ENCODE results near the gene MVK.

MVK gene

DNA sequence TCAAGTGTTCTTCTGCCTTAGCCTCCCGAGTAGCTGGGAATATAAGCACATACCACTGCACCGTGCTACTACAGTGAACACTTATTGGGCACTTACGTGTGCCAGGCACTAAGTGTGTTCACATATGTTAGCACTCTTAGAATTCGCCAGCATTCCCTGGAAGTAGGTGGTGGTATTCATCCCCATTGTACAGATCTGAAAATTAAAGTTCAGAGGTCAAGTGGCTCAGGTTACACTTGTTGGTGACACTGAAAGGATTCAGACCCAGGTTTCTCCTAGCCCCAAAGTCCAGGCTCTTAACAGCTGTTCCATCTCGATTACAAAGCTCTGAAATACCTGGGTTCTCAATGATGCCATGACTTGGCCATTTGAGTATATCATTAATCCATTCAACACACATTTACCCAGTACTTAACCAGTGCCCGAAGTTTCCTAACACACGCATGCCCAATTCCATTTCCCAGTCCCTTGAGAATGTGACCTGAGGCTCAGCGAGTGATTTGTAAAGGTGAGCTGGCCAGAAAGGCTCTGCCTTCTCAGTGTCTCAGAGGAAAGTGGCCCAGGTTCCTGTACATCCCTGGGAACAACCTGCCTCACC lies 4.8 kb downstream of the MVK start:
- DNase-seq (ENCODE audit: extremely low read depth, low read depth) = no peak
- TF ChIP-seq, protein P1, sequence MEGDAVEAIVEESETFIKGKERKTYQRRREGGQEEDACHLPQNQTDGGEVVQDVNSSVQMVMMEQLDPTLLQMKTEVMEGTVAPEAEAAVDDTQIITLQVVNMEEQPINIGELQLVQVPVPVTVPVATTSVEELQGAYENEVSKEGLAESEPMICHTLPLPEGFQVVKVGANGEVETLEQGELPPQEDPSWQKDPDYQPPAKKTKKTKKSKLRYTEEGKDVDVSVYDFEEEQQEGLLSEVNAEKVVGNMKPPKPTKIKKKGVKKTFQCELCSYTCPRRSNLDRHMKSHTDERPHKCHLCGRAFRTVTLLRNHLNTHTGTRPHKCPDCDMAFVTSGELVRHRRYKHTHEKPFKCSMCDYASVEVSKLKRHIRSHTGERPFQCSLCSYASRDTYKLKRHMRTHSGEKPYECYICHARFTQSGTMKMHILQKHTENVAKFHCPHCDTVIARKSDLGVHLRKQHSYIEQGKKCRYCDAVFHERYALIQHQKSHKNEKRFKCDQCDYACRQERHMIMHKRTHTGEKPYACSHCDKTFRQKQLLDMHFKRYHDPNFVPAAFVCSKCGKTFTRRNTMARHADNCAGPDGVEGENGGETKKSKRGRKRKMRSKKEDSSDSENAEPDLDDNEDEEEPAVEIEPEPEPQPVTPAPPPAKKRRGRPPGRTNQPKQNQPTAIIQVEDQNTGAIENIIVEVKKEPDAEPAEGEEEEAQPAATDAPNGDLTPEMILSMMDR (IDR thresholded peaks at IDR 0.05; ENCODE audit: low read depth, low read length) = no peak

DNA sequence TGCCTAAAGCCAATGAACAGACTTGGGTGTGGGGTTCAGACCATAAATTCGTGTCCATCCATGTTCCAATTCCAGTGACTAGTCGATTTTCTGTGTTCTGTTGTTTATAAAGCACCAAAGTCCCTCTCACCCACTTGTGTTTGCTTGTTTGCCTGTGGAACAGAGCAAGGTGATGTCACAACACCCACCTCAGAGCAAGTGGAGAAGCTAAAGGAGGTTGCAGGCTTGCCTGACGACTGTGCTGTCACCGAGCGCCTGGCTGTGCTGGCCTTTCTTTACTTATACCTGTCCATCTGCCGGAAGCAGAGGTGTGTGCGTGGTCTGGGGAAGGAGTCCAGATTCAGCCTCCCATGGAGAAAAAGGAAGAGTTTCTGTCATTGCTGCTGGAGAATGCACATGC lies 6.0 kb downstream of the MVK start:
- TF ChIP-seq, protein P1 (IDR thresholded peaks at IDR 0.05; ENCODE audit: low read depth, low read length) = no peak
- no peak for DNase-seq (ENCODE audit: extremely low read depth, low read depth)

DNA sequence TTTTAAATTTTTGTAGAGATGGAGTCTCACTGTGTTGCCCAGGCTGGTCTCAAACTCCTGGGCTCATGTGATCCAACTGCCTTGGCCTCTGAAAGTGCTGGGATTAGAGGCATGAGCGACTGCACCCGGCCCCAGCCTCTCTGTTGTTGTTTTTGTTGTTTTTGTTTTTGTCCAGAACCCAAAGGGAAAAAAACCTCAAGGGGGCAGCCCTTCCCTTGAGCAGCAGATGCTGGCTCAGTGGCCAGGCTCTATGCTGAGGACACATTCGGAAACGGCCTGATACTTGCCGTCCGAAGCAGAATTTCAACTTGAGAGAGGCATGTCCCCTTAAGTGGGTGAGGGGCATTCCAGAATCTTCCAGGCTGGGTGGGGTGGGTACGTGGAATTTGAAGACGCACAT lies 6.7 kb downstream of the MVK start:
- TF ChIP-seq, protein P1 (IDR thresholded peaks at IDR 0.05; ENCODE audit: low read depth, low read length) = no peak
- no peak for DNase-seq (ENCODE audit: extremely low read depth, low read depth)

DNA sequence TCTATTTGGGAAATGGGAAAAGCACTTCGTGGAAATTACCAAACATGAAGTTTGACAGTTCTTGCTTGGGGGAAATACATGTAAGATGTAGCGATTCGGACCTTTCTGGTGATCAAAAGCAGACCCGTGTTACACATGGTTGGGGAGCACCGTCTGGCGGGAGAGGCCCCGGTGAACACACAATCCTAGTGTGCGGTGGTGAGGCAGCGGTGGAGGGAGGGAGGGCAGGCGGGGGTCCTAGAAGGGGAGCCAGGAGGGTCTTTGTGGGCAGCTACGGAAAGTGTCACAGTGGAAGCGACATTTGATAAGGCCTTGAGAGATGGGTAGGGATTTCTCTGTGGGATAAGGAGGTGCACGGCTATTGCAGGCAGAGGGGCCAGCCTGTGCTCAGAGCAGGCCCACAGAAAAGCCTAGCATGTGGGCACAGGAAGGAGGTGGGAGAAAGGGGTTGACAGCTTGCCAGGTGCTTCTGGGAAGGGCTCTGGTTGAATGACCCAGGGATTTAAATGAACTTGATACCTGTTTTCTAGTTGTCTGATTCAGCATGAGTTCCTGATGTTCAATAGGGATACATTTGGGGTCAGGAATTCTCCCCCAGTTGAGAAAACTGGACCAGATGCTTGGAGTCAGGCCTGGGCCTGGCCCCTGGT lies 7.2 kb downstream of the MVK start:
- TF ChIP-seq, protein P1 (IDR thresholded peaks at IDR 0.05; ENCODE audit: low read depth, low read length) = no peak
- DNase-seq (ENCODE audit: extremely low read depth, low read depth) = no peak

DNA sequence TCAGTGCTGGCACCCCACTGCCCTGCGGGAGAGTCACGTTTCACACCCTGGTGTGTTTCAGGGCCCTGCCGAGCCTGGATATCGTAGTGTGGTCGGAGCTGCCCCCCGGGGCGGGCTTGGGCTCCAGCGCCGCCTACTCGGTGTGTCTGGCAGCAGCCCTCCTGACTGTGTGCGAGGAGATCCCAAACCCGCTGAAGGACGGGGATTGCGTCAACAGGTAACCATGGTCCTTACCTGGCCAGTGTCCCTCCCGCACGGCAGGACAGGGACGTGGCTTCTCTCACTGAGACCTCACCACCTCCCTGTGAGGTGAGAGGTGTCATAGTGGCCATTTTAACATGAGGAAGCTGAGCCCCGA lies 7.7 kb downstream of the MVK start:
- DNase-seq (ENCODE audit: extremely low read depth, low read depth) = no peak
- TF ChIP-seq, protein P1 (IDR thresholded peaks at IDR 0.05; ENCODE audit: low read depth, low read length) = no peak

DNA sequence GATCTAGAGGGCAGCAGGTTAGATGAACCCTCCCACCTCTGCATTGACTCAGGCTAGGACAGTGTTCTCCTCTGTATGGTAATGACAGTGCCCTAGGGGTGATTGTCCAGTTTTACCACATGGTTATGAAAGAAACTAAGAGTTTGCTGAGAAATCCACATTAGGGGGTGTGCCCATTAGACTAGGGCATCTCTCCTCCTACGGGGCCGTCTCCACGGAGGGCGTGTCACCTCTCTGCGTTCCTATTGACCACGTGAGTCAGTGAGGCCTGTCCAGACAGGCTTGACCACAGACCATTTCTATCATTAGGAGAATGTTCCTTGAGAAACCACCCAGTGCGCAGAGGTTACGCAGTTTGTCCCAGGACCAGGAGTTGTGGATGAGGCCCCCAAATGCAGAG lies 8.3 kb downstream of the MVK start:
- no peak for DNase-seq (ENCODE audit: extremely low read depth, low read depth)

DNA sequence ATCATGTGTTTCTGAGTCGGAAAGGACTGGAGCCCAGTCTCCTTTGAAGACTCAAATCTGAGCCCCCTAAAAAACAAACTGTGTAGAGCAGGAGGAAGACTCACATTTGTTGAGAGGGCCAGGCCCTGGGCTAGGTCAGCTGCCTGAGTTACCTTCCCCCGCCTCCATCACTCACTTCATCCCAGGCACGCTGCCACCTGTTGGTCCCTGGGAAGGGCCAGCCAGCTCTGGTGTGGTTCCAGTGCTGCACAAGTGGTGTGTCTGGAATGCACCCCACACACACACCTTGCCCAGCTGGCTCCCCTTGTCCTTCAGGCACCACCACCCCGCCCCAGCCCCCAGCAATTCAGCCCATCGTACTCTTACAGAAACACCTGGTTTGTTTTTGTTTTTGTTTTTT lies 9.0 kb downstream of the MVK start:
- no peak for DNase-seq (ENCODE audit: extremely low read depth, low read depth)
- TF ChIP-seq, protein P1 (IDR thresholded peaks at IDR 0.05; ENCODE audit: low read depth, low read length) = no peak

More for the DNA sequence above, 8.3 kb downstream of the MVK start:
- TF ChIP-seq, protein P1 (IDR thresholded peaks at IDR 0.05; ENCODE audit: low read depth, low read length) = no peak
